OCI-LY3 (cell line): ENCODE measurements around the gene SSU72.
"Not testable (repeated sequence)": the region's sequence is repeated elsewhere in the genome, so short reads cannot be mapped to it uniquely, and the experiment has no call there.

Experiments
- CTCF ChIP-seq: fragments of 200-600, 300-600 bp; sonication (generic); IDR thresholded peaks from 2 replicates; pipeline ENCODE4 v1.5.1; 2014; ENCODE audit warnings: antibody characterized with exemption, low read length, low read depth
- EZH2phosphoT487 ChIP-seq: fragments of 200-600 bp; shearing (Covaris generic); IDR thresholded peaks from 2 replicates; pipeline ENCODE4 v1.6.1; 2018; ENCODE audit warnings: antibody characterized with exemption, mixed run types, low read depth

GRCh38 chr1:1533894-1534291 lies 40.8 kb downstream of the SSU72 start:
- not testable (repeated sequence) for TF ChIP-seq CTCF, EZH2phosphoT487
